ENCODE measurements around the gene CNKSR1.

CNKSR1 gene

GRCh38 chr1:26188477-26188876 is 11.2 kb downstream of the CNKSR1 start:
- Histone ChIP-seq H3K27me3 (ENCODE audit: insufficient read depth, low read length) (0 out of 2 replicates have a peak, but pooled peaks cover 5% of the 10 kb centered on the region), H3K9me3 (ENCODE audit: low read length) (no peaks in the 10 kb centered on the region), H3K36me3 (ENCODE audit: insufficient read depth, low read length) (no peaks in the 10 kb centered on the region), H3K9me2 (ENCODE audit: low read depth, low read length) (no peaks in the 10 kb centered on the region), H3K4me3 (ENCODE audit: low read depth, low read length, poor library complexity, severe bottlenecking) (no peak overlapping the region), H4K20me1 (ENCODE audit: insufficient read depth, low read length) (no peaks in the 10 kb centered on the region), H3K27ac (ENCODE audit: low read depth, low read length, poor library complexity, severe bottlenecking) (no peak overlapping the region), H3K79me2 (ENCODE audit: insufficient read depth, low read length) (no peaks in the 10 kb centered on the region), H3K9ac (ENCODE audit: low read length) (no peak overlapping the region), H3K4me2 (ENCODE audit: low read length) (no peak overlapping the region), H2AFZ (ENCODE audit: low read length) (no peak overlapping the region), H3K4me1 (ENCODE audit: insufficient read depth, low read length, severe bottlenecking) (no peaks in the 10 kb centered on the region), H3F3A (ENCODE audit: insufficient read depth, low read length) (no peaks in the 10 kb centered on the region)
- TF ChIP-seq EZH2 (IDR thresholded peaks at IDR 0.05; ENCODE audit: borderline replicate concordance, low read length), result no peak
- TF ChIP-seq, protein P1, sequence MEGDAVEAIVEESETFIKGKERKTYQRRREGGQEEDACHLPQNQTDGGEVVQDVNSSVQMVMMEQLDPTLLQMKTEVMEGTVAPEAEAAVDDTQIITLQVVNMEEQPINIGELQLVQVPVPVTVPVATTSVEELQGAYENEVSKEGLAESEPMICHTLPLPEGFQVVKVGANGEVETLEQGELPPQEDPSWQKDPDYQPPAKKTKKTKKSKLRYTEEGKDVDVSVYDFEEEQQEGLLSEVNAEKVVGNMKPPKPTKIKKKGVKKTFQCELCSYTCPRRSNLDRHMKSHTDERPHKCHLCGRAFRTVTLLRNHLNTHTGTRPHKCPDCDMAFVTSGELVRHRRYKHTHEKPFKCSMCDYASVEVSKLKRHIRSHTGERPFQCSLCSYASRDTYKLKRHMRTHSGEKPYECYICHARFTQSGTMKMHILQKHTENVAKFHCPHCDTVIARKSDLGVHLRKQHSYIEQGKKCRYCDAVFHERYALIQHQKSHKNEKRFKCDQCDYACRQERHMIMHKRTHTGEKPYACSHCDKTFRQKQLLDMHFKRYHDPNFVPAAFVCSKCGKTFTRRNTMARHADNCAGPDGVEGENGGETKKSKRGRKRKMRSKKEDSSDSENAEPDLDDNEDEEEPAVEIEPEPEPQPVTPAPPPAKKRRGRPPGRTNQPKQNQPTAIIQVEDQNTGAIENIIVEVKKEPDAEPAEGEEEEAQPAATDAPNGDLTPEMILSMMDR (IDR thresholded peaks at IDR 0.05; ENCODE audit: low read length), result no peak

- Histone ChIP-seq H3K27ac (ENCODE audit: low read depth, low read length, poor library complexity, severe bottlenecking) (no peak overlapping the region), H3K36me3 (ENCODE audit: insufficient read depth, low read length) (no peaks in the 10 kb centered on the region), H3K9ac (ENCODE audit: low read length) (no peak overlapping the region), H3K79me2 (ENCODE audit: insufficient read depth, low read length) (no peaks in the 10 kb centered on the region), H3F3A (ENCODE audit: insufficient read depth, low read length) (no peaks in the 10 kb centered on the region), H3K27me3 (ENCODE audit: insufficient read depth, low read length) (0 out of 2 replicates have a peak, but pooled peaks cover 5% of the 10 kb centered on the region), H3K4me2 (ENCODE audit: low read length) (no peak overlapping the region), H2AFZ (ENCODE audit: low read length) (no peak overlapping the region), H3K4me1 (ENCODE audit: insufficient read depth, low read length, severe bottlenecking) (no peaks in the 10 kb centered on the region), H4K20me1 (ENCODE audit: insufficient read depth, low read length) (no peaks in the 10 kb centered on the region), H3K9me2 (ENCODE audit: low read depth, low read length) (no peaks in the 10 kb centered on the region), H3K4me3 (ENCODE audit: low read depth, low read length, poor library complexity, severe bottlenecking) (no peak overlapping the region), H3K9me3 (ENCODE audit: low read length) (no peaks in the 10 kb centered on the region)
- TF ChIP-seq, protein P1 (IDR thresholded peaks at IDR 0.05; ENCODE audit: low read length), result no peak
- no peak for TF ChIP-seq EZH2 (IDR thresholded peaks at IDR 0.05; ENCODE audit: borderline replicate concordance, low read length)
Observed at GRCh38 chr1:26189331-26189730, 12.0 kb downstream of the CNKSR1 start.

DNA sequence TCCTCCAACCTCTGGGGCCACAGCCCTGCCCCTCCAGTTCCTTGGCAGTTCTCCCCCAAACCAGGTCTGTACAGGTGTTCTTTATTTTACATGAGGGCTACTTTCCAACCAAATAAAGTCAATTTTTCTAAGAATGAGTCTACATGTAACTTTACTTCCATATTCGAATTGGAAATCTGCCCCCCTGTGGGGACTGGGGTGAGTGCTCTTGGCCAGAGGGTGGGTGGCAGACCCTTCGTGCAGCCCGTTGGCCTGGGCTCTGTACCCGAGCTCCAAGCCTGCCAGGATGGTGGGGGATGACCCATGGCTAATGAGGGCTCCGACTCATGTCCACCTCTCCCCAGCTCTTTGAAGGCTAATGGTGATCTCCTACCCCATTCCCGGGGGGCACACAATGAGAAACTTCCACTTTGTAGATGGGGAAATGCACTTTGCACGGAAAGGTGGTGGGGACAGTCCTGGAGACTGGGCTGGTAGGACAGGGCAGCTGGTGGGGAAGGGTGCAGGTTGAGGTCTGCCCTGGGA is 12.5 kb downstream of the CNKSR1 start:
- Histone ChIP-seq H3K9ac (ENCODE audit: low read length) (no peak overlapping the region), H3K4me3 (ENCODE audit: low read depth, low read length, poor library complexity, severe bottlenecking) (no peak overlapping the region), H3F3A (ENCODE audit: insufficient read depth, low read length) (no peaks in the 10 kb centered on the region), H3K36me3 (ENCODE audit: insufficient read depth, low read length) (no peaks in the 10 kb centered on the region), H4K20me1 (ENCODE audit: insufficient read depth, low read length) (no peaks in the 10 kb centered on the region), H3K9me2 (ENCODE audit: low read depth, low read length) (no peaks in the 10 kb centered on the region), H3K79me2 (ENCODE audit: insufficient read depth, low read length) (no peaks in the 10 kb centered on the region), H3K4me1 (ENCODE audit: insufficient read depth, low read length, severe bottlenecking) (no peaks in the 10 kb centered on the region), H3K9me3 (ENCODE audit: low read length) (no peaks in the 10 kb centered on the region), H3K4me2 (ENCODE audit: low read length) (no peak overlapping the region), H3K27me3 (ENCODE audit: insufficient read depth, low read length) (0 out of 2 replicates have a peak, but pooled peaks cover 5% of the 10 kb centered on the region), H3K27ac (ENCODE audit: low read depth, low read length, poor library complexity, severe bottlenecking) (no peak overlapping the region), H2AFZ (ENCODE audit: low read length) (no peak overlapping the region)
- TF ChIP-seq, protein P1 (IDR thresholded peaks at IDR 0.05; ENCODE audit: low read length), result no peak; the same call in 1 of the 2 replicates
- TF ChIP-seq EZH2 (IDR thresholded peaks at IDR 0.05; ENCODE audit: borderline replicate concordance, low read length), result no peak
